Activated T-cell treated with anti-CD3 and anti-CD28 coated beads for 48 hours (primary cell): Measurements from ENCODE around the gene ZBED4.

Experiments used
- DNase-seq: peaks from one replicate; pipeline ENCODE4 v3.0.0-alpha.2; 2020; ENCODE audit warnings: low read depth

The ZBED4 gene

GRCh38 chr22:49825944-49826602 lies 27.6 kb upstream of the ZBED4 start:
- DNase-seq = peak; percentile 70

- no peak for DNase-seq
Measured at GRCh38 chr22:49826603-49827270, 26.9 kb upstream of the ZBED4 start.

GRCh38 chr22:49827271-49827852 lies 26.3 kb upstream of the ZBED4 start:
- DNase-seq = no peak

DNA sequence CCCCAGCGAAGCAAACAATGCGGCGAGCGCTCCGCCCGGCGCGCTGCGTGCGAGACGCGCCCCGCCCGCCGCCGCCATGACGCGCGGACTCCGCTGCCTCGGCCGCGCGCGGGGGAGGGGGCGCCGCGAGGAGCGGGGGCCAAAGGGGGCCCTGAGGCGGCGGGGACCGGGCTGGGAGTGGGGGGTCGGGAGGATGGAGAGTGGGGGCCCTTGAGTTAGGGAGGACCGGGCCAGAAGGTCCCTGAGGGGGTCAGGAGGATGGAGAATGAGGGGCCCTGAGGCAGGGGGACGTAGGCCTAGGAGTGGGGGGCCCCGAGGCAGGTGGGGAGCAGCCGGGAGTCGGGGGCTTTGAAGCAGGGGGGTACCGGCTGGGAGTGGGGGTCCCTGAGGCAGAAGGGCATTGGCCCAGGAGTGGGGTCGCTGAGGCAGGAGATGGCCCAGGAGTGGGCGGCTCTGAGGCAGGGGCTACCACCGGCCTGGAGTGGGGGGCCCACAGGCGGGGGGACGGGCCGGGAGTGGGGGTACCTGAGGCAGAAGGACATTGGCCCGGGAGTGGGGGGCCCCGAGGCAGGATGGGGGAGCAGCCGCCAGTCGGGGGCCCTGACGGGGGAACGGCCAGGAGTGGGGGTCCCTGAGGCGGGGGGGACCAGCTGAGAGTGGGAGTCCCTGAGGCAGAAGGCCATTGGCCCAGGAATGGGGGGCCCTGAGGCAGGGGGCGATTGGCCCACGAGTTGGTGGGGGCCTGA lies 25.6 kb upstream of the ZBED4 start, which contains the start of gene BRD1:
BRD1 (minus strand) TSS at position 21 of the 746 bp plus-strand sequence. CDS start 3,556 bp downstream, outside the sequence.
- peak; percentile 63 for DNase-seq

GRCh38 chr22:49828599-49828965 lies 25.1 kb upstream of the ZBED4 start:
- no peak for DNase-seq

DNA sequence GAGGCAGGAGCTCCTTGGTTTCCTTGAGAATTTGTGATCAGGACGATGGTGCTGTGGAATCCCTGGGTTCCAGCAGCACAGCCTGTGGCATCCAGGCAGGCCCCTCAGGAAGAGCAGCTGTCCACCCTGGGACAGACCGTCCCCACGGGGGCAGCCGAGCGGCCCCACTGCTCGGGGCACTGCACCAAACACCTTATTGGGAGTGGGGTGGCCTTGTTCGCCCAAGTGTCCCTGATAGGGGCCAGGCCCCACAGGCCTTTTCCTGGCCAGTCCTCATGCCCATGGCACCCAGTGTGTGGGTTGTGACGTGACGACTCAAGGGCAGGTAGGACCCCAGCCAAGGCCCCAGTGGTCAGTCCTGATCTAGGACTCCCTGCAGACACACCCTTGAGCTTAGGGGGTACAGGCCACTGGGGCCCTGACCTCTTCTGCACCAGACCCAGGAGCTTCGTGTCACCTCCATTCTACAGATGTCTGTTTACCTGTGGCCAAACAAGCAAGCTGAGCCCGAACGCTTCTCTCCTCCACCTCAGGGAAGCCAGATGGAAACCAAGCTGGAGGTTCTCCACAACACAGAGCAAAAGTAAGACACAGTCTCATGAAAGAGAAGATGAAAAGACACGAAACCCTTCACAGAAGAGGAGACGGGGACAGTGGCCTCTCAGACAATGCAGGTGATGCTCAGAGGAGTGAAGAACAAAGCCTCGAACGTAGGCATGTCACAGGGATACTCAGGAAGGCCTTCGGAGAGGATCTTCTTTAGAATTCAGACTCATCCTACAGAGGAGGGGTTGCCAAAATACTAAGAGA lies 24.4 kb upstream of the ZBED4 start:
- no peak for DNase-seq

GRCh38 chr22:49833340-49834007 lies 20.2 kb upstream of the ZBED4 start:
- DNase-seq = no peak

DNA sequence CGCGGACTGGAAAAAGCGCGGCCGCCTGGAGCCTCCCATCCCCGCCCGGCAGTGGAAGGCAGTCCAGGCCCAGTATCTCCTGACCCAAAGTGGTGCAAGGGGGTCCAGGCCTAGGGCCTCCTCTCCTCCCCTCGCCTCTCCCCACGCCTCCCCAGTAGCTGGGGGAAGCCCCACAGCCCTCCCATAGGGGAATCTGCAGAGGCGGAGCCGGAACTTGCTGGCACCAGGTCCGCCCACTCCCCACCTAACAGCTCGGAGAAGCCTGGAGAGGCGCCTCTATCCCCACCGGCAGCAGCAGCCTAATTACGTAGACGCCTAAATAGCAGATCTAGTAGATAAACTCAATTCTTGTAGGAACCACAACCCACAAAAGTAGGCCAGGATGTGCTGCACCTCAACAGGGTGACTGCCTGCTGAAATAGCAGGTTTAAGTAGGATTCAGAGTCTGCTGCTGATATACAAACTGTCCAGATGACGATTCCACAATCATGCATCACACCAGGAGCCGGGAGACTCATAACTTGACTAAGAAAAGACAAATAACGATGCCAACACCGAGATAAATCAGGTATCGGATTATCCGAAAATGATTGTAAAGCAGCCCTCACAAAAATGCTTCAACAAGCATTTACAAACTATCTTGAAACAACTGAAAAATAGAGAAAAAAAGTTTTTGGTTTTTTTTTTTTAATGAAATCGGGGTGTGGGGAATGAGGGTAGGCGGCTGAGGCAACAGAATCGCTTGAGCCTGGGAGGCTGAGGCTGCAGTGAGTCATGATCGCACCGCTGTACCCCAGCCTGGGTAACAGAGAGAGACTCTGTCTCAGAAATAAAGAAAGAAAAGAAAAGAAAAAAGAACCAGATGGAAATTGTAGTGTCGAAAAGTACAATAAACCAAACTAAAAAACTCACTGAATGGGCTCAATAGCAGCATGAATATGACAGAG lies 14.6 kb upstream of the ZBED4 start:
- peak; percentile 78 for DNase-seq

DNA sequence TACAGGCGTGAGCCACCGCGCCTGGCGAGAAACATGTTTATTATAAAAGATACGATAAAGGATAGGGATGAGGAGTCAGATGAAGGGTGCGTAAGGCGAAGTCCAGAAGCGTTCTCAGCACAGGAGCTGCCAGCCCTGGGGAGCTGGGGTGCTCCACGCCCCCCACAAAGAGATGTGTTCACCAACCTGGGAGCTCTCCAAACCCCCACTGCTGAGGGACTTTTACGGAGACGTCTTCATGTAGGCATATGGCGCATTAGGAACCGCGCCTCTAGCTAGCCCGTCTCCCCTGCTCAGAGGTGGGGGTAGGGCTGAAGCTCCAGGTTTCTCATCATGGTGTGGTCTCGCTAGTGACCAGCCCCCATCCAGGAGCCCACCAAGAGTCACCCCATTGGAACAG lies 8.4 kb upstream of the ZBED4 start:
- no peak for DNase-seq

GRCh38 chr22:49845666-49846459 lies 7.8 kb upstream of the ZBED4 start:
- DNase-seq = no peak

DNA sequence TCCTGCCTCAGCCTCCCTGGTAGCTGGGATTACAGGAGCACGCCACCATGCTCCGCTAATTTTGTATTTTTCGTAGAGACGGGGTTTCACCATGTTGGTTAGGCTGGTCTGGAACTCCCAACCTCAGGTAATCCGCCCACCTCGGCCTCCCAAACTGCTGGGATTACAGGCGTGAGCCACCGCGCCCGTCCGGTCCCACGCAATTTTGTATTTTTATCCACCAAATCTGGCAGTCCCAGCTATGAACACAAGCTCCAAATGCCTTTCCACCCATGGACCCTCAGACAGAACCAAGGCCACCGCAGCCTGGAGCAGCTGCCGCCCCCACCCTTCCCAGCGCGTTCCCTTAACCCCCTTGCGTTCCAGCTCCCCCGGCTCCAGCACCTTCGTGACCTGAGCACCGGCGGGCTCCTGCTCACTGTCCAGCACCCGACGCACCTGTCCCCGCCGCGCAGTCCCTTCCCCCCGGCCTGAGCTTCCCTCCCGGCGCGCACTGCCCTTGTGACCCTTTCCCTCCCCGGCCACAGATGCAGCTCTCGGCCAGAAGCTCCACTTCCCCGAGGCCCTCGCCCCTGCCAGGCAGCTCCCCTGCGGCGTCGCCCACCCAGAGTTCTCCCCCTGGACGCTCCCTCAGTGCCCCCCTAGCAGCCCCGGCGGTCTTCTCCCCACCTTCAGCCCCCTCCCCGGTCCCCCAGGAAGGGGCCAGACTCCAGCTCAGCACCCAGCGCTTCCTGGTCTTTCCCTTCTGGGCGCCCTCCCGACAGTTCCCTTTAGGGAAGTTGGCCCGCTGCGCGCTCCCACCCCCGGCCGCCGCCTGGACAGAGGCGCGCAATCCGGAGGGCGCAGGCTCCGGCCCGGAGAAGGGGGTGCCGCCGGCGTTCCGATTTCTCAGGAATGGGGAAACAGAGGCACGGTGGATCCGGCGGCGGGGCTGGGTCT lies 5.6 kb upstream of the ZBED4 start:
- no peak for DNase-seq

DNA sequence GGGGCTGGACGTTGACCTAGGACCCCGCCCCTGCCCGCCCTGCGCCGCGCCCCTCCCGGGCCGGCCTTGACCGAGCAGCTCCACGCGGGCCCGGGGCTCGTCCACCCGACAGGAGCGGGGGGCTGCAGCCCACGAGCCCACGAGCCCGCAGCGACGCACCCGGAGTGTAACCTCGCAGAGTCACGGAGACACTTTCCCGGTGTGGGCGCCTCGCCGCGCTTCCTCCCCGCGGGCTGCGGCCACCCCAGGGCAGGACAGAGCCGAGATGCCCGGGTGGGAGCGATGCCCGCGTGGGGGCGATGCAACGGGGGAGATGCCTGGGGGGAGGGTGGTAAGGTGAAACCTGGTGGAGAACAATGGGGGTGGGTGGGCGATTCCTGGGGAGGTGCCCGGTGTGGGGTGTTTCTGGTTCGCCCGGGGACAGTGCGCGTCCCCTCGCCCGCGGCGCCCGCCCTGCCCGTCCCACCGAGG lies 4.9 kb upstream of the ZBED4 start:
- no peak for DNase-seq

- no peak for DNase-seq
Measured at GRCh38 chr22:49849161-49850020, 4.3 kb upstream of the ZBED4 start.

DNA sequence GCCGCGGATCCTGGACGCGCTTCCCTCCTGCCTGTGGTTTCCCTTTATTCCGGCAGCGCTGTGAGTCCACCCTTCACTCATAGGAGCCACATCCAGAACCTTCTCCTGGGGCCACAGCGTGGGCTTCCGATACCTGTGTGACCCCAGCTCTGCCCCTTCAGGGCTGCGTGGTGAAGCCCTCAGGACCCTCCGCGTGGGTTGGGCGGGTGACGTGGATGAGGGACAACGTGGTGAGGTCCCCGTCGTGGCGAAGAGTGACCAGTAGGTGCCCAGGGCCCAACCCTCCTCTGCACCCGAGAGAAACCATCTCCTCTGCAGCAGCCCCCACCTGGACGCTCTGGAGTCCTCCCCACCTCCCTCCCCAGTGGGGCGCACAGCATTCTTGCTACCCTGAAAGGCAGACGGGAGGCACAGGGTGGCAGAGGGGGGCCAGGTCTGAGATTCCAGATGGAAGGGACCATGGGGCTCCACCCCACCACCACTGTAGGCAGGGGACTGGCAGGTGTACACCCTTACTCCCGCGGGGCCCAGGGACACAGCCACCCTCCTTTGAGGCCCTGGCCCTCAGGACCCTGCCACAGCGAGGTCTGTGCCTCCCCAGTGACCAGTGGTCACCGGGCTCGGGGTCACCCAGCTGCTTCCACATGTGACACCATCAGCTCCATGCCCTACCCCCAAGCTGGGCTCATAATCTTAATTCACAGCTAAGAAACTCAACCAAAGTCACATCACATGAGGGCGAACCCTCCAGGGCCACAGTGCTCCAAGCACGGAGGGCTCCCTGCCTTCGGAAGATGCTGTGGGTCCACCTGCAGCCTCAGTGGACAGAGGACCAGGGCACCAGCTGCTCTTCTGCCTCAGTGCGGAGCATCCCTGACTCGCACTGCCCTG lies 3.4 kb upstream of the ZBED4 start:
- no peak for DNase-seq

DNA sequence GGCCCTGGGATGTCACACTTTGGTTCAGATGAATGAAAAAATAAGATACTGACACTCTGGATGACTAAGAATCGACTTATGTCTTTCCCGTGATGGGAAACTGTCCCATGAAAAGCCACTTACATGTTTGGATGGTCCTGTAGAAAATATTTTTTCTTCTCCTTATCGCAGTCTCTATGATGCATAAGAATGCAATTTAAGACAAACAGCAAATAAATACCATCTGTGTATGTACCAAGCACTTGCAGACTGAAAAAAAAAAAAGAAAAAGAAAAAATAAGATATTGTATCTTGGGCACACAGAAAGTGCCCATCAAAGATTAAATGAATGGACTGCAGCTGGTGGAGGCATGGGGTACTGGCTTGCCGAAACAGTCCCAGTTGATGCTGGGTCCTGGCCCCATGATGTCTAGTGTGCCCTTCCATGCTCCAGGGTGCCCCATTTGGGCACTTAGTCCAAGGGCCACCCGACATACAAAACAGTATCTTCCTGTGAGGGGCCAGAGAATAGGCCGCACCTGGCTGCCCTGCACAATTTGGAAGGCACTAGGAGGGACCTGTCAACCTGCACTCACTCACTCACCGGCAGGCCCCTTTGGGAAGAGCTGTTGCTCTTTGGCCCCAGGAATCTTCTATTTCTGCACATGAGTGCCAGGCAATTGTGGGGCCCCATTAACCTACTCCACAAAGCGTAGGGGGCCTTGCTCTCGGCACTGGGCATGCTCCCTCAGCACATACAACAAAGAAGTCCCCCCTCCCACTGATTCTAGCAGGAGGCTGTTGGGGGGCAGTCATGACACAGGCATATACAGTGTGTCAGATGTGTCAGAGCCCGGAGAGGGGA lies 2.5 kb upstream of the ZBED4 start:
- no peak for DNase-seq
